Activated naive CD8-positive, alpha-beta T cell treated with anti-CD3 and anti-CD28 coated beads, Interleukin-2, amount 50 U/mL, for 16 hours (primary cell): Measurements from ENCODE around the gene ATP6V1F.

Source experiments
- DNase-seq: peaks from one replicate; pipeline ENCODE4 v3.0.0-alpha.2; 2020; ENCODE audit warnings: low read depth, low spot score

Gene ATP6V1F

DNA sequence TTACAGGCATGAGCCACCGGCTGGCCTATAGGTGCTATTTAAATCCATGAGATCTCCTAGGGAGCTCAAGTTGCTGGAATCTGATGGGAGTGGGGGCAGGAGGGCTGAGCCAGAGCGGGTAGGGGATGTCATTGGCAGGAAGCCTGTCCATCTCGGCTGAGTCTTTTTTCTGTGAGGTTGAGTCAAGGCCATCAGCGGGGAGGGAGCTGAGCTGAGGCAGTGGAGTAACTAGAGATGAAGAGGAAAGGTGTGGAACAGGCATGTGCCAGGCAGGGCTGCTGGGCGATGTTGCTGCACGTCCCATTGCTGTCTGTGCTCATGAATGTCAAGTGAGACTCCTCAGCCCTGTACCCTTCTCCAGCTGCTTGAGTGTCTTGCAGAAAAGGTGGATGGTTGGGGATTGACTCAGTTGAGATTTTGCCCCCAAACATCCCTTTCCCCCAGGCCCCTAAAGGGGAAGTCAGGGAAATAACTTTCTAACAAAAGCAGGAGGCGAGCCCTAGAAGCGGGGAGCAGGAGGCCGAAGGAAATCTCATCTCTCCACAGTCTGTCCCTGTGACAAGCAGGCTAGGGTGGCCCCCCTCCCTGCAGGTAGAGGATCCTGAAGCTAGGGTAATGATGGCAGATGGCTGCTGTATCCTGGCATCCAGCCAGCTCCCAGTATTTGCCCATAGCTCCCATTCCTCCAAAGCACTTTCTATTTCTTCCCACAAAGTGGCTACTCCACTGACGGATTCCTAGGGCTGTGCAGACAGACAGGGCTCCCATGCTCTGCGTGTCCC is 5.4 kb downstream of the ATP6V1F start:
- DNase-seq: no peak

DNA sequence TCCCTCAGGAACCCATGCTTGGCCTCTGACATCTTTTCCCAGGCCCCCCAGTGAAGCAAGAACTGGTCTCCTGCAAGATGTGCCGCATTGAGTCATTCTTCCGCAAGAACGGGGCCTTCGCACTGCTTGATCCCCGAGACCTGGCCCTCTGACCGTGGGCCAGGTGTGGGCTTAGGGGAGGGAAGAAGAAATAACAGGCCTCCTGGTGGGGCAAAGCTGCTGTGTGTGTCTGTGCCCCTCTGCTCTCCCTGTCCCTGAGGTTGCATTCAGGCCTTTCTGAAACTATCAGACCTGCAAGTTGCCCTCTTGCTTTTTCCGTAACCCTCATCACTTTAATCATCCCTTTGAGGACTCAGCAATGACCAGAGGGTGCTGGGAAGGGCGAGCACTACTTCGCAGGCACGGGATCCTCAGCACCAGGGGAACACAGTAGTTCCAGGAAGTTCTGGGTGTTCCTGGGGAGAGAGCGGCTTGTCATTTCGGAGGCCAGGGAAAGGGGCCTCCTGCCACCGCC is 6.0 kb downstream of the ATP6V1F start:
- DNase-seq: no peak

- DNase-seq: no peak
Measured at GRCh38 chr7:128869138-128869943, 6.7 kb downstream of the ATP6V1F start.

DNA sequence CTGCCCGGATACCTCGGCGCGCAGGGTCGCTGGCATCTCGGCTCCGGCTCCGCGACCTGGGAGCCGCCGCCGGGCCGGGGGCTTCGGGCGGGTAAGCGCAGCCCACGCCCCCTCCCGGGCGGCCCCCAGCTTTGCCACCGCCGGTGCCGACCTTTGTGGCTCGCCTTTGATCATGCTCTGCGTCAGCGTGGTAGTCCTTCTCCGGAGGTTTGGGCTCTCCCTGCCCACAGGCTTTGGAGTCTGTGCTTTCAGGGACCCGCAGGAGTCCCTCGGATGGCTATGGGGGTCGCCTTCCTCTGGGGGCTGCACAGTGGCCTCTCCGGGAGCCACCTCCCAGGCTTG is 7.3 kb downstream of the ATP6V1F start:
- no peak for DNase-seq

GRCh38 chr7:128871050-128871449 is 8.4 kb downstream of the ATP6V1F start:
- no peak for DNase-seq

GRCh38 chr7:128872394-128872824 is 9.8 kb downstream of the ATP6V1F start:
- no peak for DNase-seq

DNA sequence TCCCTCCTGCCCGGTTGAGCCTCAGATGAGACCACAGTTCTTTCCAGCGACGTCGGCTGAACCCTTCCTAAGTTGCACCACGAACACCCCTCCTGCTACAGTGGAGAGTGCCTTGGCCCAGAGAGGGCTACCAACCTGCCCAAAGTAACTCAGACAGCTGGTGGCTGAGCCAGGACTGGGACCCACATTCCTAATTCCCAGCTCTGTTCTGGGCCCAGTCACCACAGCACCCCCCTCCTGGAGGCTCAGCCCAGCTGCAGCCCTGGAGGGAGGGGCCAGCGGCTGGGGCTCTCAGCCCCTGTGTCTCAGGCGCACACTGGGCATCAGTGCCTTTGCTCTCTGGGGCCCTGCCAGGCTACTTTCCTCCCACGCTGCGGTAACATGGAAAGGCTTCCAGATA is 10.6 kb downstream of the ATP6V1F start:
- no peak for DNase-seq

DNA sequence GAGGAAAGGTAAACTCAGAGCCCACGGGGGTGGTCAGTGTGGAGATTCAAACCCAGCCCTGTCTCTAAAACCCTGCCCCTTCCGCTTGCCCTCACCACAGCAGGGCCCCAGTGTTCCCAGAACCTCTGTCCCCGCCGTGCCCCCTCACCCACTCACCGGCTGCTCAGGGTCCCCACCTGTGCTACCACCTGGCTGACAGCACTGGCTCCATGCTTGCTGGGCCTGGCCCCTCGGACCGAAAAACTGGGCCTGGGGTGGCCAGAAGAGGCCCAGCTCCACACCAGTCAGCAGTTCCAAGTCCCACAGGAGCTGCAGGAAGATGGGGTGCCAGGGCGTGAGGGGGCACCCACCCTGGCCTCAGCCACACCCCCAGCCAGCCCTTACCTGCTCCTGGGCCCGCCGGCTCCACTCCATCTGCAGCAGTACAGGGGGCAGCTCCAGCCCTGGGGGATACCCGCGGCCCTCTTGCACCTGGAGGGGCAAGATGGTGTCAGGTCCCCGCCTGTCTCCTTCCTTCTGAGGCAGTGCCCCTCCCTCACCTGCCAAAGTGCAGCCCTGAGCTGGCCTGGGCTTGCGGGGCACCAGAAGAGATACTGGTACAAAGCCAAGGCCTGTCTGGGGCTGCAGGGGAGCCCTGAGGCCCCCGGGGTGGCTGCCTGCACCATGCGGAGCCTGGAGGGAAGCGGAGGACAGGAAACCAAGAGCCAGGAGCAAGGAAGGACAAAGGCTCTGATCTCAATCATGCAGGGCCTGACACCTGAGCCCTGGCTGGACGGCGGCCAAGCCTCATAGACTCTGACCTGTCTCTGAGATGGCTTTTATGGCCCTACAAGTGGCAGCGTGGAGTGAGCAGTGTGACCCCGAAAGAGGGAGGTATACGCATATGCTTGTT is 11.7 kb downstream of the ATP6V1F start:
- no peak for DNase-seq

GRCh38 chr7:128875523-128875948 is 12.9 kb downstream of the ATP6V1F start:
- no peak for DNase-seq

- DNase-seq: no peak
Measured at GRCh38 chr7:128876127-128876526, 13.5 kb downstream of the ATP6V1F start.

GRCh38 chr7:128876586-128876977 is 13.9 kb downstream of the ATP6V1F start:
- DNase-seq: no peak

DNA sequence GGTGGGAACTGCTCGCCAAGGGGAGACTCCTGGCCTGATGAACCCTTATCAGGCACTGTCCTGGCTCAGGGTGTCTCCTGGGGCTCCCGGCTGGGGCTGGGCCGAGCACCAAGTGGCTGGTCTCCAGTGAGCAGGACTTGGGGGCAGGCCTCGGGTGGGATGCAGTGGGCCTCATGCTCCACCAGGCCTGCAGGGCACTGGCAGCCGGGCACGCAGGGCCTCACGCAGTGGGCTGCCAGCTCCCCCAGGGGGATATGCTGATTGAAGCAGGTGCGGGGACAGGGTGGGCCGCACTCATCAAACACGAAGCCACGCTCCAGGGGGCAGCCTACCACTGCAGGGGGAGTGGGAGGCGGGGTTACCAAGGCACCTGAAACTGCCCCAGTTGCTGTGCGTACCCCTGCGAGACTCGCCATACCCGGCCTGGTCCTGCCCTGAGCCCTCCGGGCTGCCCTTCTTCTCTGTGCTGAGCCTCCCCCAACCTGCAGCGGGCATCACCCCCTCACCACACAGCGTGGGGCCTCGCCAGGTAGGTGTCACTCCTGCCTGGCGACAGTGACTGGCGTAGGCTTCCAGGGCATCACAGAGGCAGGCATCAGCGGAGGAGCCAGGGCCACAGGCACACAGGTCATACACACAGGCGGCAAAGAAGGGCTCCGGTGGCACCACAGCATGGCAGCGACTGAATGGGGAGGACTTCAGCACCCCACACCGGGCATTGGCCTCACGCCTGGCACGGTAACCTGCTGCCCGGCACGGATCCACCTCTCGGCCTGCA is 14.5 kb downstream of the ATP6V1F start:
- no peak for DNase-seq

- DNase-seq: no peak
Measured at GRCh38 chr7:128877756-128878120, 15.1 kb downstream of the ATP6V1F start.

DNA sequence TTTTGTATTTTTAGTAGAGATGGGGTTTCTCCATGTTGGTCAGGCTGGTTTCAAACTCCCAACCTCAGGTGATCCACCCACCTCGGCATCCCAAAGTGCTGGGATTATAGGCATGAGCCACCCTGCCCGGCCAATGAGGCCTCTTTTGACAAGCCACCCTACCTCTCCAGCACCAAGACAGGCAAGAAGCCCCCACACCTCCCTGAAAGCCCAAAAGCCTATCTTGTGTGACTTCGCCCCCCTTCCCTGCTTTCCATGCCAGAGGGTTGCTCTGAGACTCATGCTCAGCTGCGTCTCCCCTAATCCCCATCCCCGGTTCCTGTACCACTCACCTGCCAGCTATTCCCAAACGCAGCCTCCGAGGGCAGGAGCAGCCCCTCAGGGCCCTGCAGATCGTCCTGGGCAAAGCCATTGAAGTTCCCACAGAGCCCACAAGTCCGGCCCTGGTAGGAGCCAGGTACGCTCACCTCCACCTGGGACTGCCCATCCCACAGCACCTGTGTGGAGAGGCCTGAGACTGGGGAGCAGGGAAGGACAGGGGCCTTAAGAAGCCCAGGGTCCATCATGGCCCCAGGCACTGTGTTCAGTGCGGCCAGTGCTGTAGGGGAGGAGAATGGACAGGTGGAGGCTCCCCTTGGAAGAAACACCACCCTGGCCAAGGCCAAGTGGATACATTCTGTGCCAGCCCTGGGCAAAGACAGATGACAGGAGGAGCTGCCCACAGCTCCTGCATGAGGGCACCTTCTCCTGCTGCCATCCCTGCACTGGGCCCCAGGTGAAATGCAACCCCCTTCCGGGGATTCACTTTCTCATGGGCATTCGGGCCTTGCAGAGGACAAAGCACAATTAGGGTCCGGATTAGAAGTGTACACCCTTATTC is 15.8 kb downstream of the ATP6V1F start:
- DNase-seq: no peak

- no peak for DNase-seq
Measured at GRCh38 chr7:128879461-128879938, 16.8 kb downstream of the ATP6V1F start.

DNA sequence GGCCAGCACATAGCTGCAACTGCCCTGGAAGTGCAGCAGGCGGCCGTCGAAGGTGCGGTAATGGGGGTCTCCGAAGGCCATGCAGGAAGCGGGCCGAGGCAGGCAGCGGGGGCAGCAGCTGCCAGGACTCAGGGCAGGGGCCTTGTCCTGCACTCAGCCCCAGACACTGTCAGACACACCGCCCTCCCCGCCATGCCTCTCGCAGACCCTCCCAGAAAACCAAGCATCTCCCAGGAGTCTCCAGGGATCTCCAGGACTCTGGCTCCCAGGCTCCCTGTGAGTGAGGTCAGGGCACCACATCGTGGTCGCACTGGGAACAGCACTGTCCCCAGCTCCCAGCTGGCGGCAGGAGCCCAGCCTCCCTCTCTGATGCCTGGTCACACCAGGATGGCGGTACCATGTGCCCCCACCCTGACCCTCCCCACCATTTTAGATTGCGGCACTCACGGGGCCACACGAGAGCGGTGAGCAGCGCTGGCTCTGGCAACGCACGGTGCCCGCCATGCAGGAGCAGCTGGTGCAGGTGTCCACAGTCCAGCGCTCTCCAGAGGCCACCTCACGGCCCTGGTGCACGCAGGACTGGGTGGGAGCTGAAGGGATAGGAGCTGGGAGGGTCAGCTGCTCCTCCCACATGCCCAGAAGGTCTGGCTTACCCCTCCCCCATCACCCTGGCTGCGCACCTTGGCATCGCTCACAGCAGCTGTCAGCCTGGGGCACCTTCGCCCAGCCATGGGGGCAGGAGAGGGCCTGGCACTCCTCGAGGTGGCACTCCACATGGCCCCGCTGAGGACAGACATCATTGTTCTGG is 17.5 kb downstream of the ATP6V1F start:
- no peak for DNase-seq

GRCh38 chr7:128880791-128881457 is 18.3 kb downstream of the ATP6V1F start:
- DNase-seq: no peak

DNA sequence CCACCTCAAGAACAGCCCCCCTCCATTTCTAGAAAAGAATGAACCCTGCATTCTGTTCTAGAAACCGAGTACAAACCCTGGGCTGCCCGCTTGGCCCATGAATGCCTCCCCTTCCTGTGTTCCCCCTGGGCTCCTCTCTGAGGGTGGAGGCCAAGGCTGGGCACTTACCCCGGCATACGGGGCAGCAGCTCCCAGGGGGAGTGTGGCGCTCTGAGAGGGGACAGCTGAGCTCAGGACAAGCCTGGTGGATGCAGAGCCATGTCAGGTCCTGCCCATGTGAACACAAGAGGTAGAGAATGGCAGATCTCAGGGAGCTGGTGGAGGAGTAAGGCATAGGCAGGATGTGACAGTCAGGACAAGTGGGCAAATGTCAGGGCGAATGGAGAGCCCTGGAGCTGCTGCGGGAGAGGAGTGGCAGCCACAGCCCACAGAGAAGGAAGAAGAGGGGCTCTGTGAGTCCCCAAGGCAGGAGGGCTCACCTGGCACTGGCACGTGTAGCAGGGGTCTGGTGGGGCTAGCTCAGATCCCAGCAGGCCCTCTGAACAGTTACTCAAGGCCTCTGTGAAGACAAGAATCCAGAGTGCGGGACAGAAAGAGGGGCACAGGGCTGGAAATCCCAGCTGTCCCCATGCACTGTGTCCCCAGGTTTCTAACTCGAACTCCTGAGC is 18.9 kb downstream of the ATP6V1F start:
- no peak for DNase-seq
